IPS-18c (cell line): Measurements from ENCODE around the gene C14orf93.
"Not testable (repeated sequence)": the region's sequence is repeated elsewhere in the genome, so short reads cannot be mapped to it uniquely, and the experiment has no call there.

ENCODE experiments used
- H3K4me3 ChIP-seq: 2 replicates; pipeline ENCODE4 v1.7.0; 2013; ENCODE audit warnings: low read depth, mild to moderate bottlenecking, low read length, moderate library complexity; ENCODE audit not compliant: insufficient read depth
- H3K9me3 ChIP-seq: one replicate; pipeline ENCODE4 v1.6.1; 2013; ENCODE audit warnings: mild to moderate bottlenecking, low read length, moderate library complexity; ENCODE audit not compliant: control insufficient read depth, insufficient read depth

Gene C14orf93

DNA sequence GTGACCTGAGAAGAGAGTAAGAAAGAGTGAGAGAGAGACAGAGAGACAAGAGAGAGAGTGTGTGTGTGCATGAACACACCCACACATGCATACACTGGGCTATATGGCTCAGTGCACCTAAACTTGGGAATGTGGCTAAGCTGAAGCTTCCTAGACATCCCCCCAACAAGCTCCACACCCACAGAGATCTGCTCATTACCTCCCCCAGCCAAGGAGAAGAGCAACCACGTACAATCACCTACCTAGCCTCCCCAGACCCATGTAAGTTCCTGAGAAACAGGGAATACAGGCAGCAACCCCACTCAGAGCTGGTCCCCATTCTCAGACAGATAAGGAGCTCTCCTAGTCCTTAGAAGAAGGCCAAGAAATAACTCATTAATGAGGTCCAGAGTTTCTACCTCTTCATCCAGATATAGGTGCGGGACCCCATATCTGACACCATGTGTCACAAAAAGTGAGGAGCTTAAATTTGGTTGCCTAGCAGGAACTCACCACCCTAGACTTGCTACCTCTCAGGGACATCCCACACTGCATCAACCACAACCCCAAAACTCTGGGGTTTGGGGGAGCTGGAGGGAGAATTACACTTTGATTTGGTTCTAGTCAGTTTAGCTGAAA lies 37.5 kb downstream of the C14orf93 start:
- Histone ChIP-seq H3K9me3 (peaks cover 2% of the 10 kb centered on the region), H3K4me3 (no peak overlapping the region)

DNA sequence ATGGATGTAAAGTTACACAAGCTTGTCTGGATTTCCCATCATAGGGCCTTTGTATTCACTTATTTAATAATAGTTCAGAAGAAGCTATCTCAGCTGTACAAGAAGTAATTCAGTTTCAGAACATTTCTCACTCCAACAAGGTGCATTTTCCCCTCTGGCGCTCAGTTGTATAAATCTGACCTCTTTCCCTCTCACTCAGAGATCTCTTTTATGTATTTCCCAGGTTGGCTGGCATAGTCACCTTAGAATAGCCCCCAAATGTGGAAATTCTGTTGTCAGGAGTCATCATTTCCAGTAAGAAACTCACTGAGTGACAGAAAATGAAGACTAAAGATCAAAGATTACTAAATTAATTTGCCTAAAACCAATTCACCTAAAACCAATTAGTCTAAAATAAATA lies 38.8 kb downstream of the C14orf93 start:
- H3K9me3 ChIP-seq = peaks cover 2% of the 10 kb centered on the region

DNA sequence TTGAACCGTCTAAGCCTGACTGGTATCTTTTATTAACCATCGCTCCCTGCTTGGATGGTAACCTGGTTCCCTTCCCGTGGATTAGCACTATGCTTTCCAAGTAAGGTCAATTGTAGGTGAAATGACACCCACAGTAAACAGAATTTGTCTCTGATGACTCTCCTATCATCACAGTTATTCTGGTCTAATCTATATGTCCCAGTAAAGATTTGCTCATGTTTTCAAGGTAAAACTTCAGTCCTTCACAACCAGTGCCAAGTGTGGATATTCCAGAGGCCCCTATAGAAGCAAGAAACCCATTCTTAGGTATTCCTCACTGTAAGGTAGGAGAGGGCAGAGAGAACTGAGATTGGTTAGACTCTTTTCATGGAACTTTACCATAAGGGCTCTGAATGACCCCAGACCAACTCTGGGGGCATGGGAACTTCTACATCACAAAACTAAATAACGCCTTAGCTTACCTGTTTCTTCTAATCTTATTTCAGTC lies 43.1 kb downstream of the C14orf93 start:
- Histone ChIP-seq H3K4me3 (no peak overlapping the region), H3K9me3 (no peaks in the 10 kb centered on the region)

More for the DNA sequence above, 38.8 kb downstream of the C14orf93 start:
- no peak overlapping the region for H3K4me3 ChIP-seq

DNA sequence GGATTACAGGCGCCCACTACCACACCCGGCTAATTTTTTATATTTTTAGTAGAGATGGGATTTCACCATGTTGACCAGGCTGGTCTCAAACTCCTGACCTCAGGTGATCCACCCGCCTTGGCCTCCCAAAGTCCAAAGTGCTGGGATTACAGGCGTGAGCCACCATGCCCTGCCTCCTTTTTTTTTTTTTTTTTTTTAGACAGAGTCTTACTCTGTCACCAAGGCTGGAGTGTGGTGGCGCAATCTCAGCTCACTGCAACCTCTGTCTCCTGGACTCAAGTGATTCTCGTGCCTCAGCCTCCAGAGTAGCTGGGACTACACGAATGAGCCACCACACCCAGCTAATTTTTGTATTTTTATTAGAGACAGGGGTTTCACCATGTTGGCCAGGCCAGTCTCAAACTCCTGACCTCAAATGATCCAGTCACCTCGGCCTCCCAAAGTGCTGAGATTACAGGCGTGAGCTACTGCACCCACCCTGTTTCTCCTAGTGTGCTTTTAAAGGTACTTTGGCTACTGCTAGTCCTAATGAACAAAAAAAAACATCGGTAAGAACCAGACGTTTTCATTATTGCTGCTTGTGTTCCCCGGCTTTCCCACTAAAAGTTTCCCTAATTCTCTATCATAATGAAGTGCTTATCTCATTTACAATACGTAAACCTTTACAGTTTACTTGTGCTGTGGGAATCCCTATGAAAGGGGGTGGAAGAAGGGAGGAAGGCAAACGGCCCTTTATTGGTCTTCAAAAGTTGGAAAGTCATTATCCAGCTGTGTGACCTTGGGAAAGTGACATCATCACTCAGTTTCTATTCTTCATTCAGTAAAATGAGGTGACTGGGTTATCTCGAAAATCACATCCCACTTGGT lies 43.8 kb downstream of the C14orf93 start:
- H3K9me3 ChIP-seq = not testable (repeated sequence)

DNA sequence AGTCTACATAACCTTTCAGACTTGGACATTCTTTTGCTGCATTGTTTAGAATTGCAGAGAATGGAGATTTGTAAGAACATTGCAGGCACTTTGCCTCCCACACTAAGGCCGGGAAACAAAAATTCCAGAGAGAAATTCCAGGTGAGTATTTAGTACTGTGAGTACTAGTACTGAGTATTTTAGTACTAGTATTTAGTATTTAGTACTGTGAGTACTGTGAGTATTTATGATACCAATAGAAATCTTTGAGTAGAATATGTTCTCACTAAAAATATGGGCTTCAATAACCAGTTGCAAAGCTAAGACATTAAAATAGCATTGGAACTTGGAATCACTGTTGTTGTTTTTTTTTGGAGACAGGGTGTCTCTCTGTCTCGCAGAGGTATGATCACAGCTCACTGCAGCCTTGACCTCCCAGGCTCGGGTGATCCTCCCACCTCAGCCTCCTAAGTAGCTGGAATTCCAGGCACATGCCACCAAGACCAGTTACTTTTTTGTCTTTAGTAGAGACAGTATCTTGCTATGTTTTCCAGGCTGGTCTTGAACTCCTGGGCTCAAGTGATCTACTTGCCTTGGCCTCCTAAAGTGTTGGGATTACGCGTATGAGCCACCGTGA lies 47.8 kb downstream of the C14orf93 start:
- no peak overlapping the region for H3K4me3 ChIP-seq
- no peaks in the 10 kb centered on the region for H3K9me3 ChIP-seq

More for the DNA sequence above, 43.8 kb downstream of the C14orf93 start:
- not testable (repeated sequence) for H3K4me3 ChIP-seq

DNA sequence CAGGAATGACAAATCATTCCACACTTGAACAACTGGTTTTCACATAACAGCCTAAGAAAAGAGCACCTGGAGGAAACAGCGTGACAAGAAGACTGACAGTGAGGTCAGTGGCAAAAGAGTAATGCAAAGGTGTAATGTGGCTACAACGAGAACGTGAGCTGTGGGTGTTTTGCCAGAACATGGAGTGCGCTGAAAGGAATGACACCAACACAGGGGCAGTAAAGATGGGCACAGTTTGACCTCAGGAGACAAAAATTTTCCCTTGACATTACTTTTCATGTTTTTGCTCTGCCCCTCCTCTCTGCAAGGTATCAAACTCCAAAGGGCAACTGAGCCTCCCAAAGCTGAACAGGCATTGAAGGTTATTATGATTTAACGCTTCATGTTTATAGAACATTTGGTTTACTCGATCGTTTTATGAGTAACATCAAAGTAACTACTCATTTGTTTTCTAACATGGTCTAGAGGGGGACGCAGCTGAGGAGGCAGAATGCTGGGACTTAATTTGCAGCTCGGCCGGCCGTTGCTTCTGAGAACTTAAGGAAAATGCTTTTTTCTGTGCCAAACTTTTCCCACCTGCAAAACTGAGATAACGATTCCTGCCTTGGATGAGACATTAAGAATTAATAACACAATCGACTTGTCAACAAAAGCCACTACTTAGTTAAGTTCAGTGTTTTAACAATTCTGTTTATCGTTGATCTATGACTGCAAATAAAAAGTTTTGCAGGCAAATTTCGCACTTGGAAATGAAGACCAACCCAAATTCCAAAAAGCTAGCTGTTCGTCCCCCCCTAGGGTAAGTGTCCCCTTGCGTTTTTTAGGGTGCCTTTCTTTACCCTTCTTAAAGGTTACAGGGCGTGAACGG lies 54.0 kb downstream of the C14orf93 start:
- Histone ChIP-seq H3K9me3 (no peaks in the 10 kb centered on the region), H3K4me3 (peak overlapping the region; percentile 81)

DNA sequence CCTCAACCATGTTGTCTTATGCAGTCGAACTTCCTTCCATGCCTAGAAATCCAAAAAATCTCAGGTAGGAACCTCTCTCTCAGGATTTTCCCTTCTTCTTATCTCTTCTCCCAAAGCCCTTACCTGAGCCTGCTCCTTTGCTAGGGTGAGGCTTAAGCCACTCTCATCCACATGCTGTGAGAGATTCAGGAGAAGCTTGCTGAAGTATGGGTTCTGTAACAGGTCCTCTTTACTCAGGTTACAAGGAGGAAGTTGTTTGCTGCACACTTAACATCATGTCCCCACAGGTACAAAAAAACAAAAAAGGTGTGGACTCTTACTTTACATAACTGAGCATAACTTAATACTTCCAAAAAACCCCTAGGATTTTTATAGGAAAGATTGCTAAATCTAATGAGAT lies 57.5 kb downstream of the C14orf93 start:
- no peak overlapping the region for H3K4me3 ChIP-seq
- H3K9me3 ChIP-seq = no peaks in the 10 kb centered on the region

DNA sequence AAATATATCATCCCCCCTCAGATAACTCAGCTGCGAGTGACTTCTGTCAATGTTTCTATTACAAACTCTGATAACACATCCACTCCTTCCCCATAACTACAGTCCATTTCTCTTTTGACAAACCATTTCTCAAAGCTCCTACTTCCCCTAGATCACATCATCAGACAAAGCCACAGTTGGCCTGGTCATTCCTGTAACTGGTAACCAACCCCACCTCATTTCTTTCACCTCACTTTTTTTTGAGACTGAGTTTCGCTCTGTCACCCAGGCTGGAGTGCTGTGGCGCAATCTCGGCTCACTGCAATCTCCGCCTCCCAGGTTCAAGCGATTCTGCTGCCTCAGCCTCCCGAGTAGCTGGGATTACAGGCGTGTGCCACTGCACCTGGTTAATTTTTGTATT lies 58.1 kb downstream of the C14orf93 start:
- not testable (repeated sequence) for H3K9me3 ChIP-seq, H3K4me3 ChIP-seq

DNA sequence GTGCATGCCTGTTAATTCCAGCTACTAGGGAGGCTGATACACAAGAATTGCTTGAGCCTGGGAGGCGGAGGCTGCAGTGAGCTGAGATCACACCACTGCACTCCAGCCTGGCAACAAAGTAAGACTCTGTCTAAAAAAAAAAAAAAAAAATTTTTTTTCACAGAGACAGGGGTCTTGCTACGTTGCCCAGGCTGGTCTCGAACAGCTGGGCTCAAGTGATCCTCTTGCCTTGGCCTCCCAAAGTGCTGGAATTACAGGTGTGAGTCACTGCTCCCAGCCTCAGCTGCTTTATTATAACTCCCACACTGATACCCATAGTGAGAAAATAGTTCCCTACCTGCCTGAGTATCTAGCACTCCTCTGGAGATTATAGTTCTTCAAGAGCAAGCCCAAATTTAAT lies 64.3 kb downstream of the C14orf93 start:
- H3K4me3 ChIP-seq = no peak overlapping the region
- no peaks in the 10 kb centered on the region for H3K9me3 ChIP-seq

DNA sequence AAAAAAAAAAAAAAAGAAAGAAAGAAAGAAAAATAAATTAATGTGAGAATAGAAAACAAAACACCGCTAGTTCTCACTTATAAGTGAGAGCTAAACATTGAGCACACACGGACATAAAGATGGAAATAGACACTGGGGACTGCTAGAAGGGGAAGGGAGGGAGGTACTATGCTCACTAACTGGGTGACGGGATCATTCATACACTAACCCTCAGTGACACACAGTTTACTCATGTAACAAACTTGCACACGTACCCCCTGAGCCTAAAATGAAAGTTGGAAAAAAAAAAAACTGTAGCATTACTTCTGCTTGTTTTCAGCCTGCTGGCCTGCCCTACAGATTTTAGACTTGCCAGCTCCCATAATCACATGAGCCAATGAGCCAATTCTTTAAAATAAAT lies 70.3 kb downstream of the C14orf93 start:
- Histone ChIP-seq H3K9me3 (no peaks in the 10 kb centered on the region), H3K4me3 (no peak overlapping the region)
